Liver (tissue), 9 donors: ENCODE data around the gene INPP5A. TPM values are rescaled to one million over a fixed set of nuclear protein-coding genes. Genes with fewer than 3 reads are reported as not detected.

Experiments used
- DNase-seq: peaks from one replicate; pipeline ENCODE4 v3.0.0-alpha.2; 2017; ENCODE audit warnings: low spot score
- H3K27ac ChIP-seq, 2 donors: one replicate each; pipeline ENCODE4 v1.7.0; 2013; ENCODE audit warnings: inconsistent platforms in 2 of 2, low read length in 2 of 2, control low read depth in 1 of 2, low read depth in 1 of 2, mild to moderate bottlenecking in 1 of 2
- H3K27me3 ChIP-seq, 4 donors: one replicate each; pipeline versions ENCODE4 v1.6.1 to v1.7.0; 2013; ENCODE audit warnings: low read length in 3 of 4, inconsistent platforms in 1 of 4, mild to moderate bottlenecking in 1 of 4, moderate library complexity in 1 of 4; ENCODE audit not compliant: control insufficient read depth in 4 of 4, insufficient read depth in 4 of 4
- H3K36me3 ChIP-seq, 4 donors: one replicate each; pipeline versions ENCODE4 v1.6.1 to v1.7.0; 2013; ENCODE audit warnings: low read length in 3 of 4, mild to moderate bottlenecking in 3 of 4, low read depth in 1 of 4, moderate library complexity in 1 of 4; ENCODE audit not compliant: control insufficient read depth in 4 of 4, insufficient read depth in 3 of 4
- H3K4me1 ChIP-seq, 4 donors: one replicate each; pipeline versions ENCODE4 v1.6.1 to v1.7.0; 2013; ENCODE audit warnings: low read length in 3 of 4, mild to moderate bottlenecking in 3 of 4, moderate library complexity in 1 of 4; ENCODE audit not compliant: control insufficient read depth in 4 of 4, insufficient read depth in 4 of 4
- H3K4me3 ChIP-seq, 3 donors: one replicate each; pipeline versions ENCODE4 v1.6.1 to v1.7.0; 2013; ENCODE audit warnings: low read length in 3 of 3, control low read depth in 1 of 3, low read depth in 1 of 3, mild to moderate bottlenecking in 1 of 3
- H3K9ac ChIP-seq, 2 donors: one replicate each; pipeline ENCODE4 v1.7.0; 2013; ENCODE audit warnings: low read length in 2 of 2, mild to moderate bottlenecking in 2 of 2, moderate library complexity in 2 of 2, control low read depth in 1 of 2, low read depth in 1 of 2
- H3K9me3 ChIP-seq, 4 donors: one replicate each; pipeline versions ENCODE4 v1.6.1 to v1.7.0; 2013; ENCODE audit warnings: low read length in 3 of 4; ENCODE audit not compliant: control insufficient read depth in 4 of 4
- ATF3 ChIP-seq: IDR thresholded peaks from 2 replicates; pipeline ENCODE4 v1.6.1; 2016; ENCODE audit warnings: antibody characterized with exemption
- CTCF ChIP-seq: fragments of 150-350 bp; IDR thresholded peaks from 2 replicates; pipeline ENCODE4 v1.5.1; 2017; ENCODE audit warnings: improper control_type of control experiment, low read depth, low read length; ENCODE audit not compliant: missing input control
- EGR1 ChIP-seq, 2 donors: IDR thresholded peaks; 2 replicates each; pipeline ENCODE4 v1.6.1; 2016 to 2018; ENCODE audit warnings: antibody characterized with exemption in 2 of 2, low read depth in 2 of 2
- FOXA1 ChIP-seq: IDR thresholded peaks from 2 replicates; pipeline ENCODE4 v1.6.1; 2016; ENCODE audit warnings: antibody characterized with exemption
- FOXA2 ChIP-seq: IDR thresholded peaks from 2 replicates; pipeline ENCODE4 v1.6.1; 2016; ENCODE audit warnings: antibody characterized with exemption
- GABPA ChIP-seq, 2 donors: IDR thresholded peaks in 1 of 2; conservative IDR thresholded peaks in 1 of 2; 2 replicates each; pipeline ENCODE4 v1.6.1; 2016; ENCODE audit warnings: antibody characterized with exemption in 2 of 2, mild to moderate bottlenecking in 1 of 2, moderate library complexity in 1 of 2
- HNF4A ChIP-seq, 2 donors: conservative IDR thresholded peaks; 2 replicates each; pipeline ENCODE4 v1.6.1; 2016; ENCODE audit warnings: antibody characterized with exemption in 2 of 2, mild to moderate bottlenecking in 2 of 2
- HNF4G ChIP-seq: IDR thresholded peaks from 2 replicates; pipeline ENCODE4 v1.6.1; 2016; ENCODE audit warnings: antibody characterized with exemption
- JUND ChIP-seq, 2 donors: IDR thresholded peaks; 2 replicates each; pipeline ENCODE4 v1.6.1; 2016; ENCODE audit warnings: antibody characterized with exemption in 2 of 2
- MAX ChIP-seq: IDR thresholded peaks from 2 replicates; pipeline ENCODE4 v1.6.1; 2016; ENCODE audit warnings: antibody characterized with exemption
- NR2F2 ChIP-seq: IDR thresholded peaks from 2 replicates; pipeline ENCODE4 v1.6.1; 2016; ENCODE audit warnings: antibody characterized with exemption
- RAD21 ChIP-seq, 2 donors: IDR thresholded peaks; 2 replicates each; pipeline ENCODE4 v1.6.1; 2016; ENCODE audit warnings: antibody characterized with exemption in 2 of 2, mild to moderate bottlenecking in 2 of 2
- REST ChIP-seq: IDR thresholded peaks from 2 replicates; pipeline ENCODE4 v1.6.1; 2016; ENCODE audit warnings: antibody characterized with exemption, mild to moderate bottlenecking
- RXRA ChIP-seq, 2 donors: IDR thresholded peaks; 2 replicates each; pipeline ENCODE4 v1.6.1; 2017 to 2018; ENCODE audit warnings: antibody characterized with exemption in 2 of 2, mild to moderate bottlenecking in 1 of 2
- SP1 ChIP-seq: IDR thresholded peaks from 2 replicates; pipeline ENCODE4 v1.6.1; 2018; ENCODE audit warnings: antibody characterized with exemption, mild to moderate bottlenecking
- TAF1 ChIP-seq: conservative IDR thresholded peaks from 2 replicates; pipeline ENCODE4 v1.6.1; 2016; ENCODE audit warnings: antibody characterized with exemption, mild to moderate bottlenecking
- YY1 ChIP-seq: IDR thresholded peaks from 2 replicates; pipeline ENCODE4 v1.6.1; 2016; ENCODE audit warnings: antibody characterized with exemption, mild to moderate bottlenecking
- ZBTB33 ChIP-seq: IDR thresholded peaks from 2 replicates; pipeline ENCODE4 v1.6.1; 2016; ENCODE audit warnings: antibody characterized with exemption
- WGBS: extraction: QIAGEN DNeasy Blood & Tissue Kit; methylation state at CpG from one replicate; pipeline ENCODE4 v1.1.7; 2013; 5-methylcytosine and 5-hydroxymethylcytosine counted together
- polyA plus RNA-seq, 2 donors: library from polyadenylated mRNA; stranded (reverse) in 1 of 2; unstranded in 1 of 2; fragments of 200-250 nt in 1 of 2; fragments of >200 nt in 1 of 2; fragmentation: Nextera tagmentation in 1 of 2; extraction: Ambion mirVana in 1 of 2; gene quantifications; one replicate each; pipeline versions ENCODE4 v1.2.1 to v1.2.3, GENCODE V29; 2013 to 2015
- total RNA-seq, 2 donors: library from RNA; depleted of rRNA; stranded (reverse); fragments of >200 nt; gene quantifications; one replicate each; pipeline ENCODE4 v1.2.3, GENCODE V29; 2014
- donor health status: healthy.
- donor health status: healthy.
- donor health status: healthy.
- donor health status: healthy.
- donor health status: healthy.

Gene INPP5A
- total and polyA plus RNA-seq, 4 donors, result 4.3 to 26.5 (median 10.9) TPM

- TF ChIP-seq HNF4A (conservative IDR thresholded peaks at IDR 0.05) (no peak), EGR1 (IDR thresholded peaks at IDR 0.05; ENCODE audit: low read depth in 2 of 2) (no peak), REST (no peak), FOXA1 (no peak), TAF1 (no peak), NR2F2 (no peak), ATF3 (no peak), RXRA (IDR thresholded peaks at IDR 0.05) (no peak), SP1 (no peak), JUND (IDR thresholded peaks at IDR 0.05) (no peak)
- Histone ChIP-seq H3K27ac (no peak overlapping the region), H3K27me3 (peaks cover 0 to 19% (median 1%) of the 10 kb centered on the region in 4 donors), H3K9ac (no peak overlapping the region), H3K4me3 (no peak overlapping the region), H3K4me1 (peaks cover 0 to 5% (median 0%) of the 10 kb centered on the region in 4 donors), H3K36me3 (no peaks in the 10 kb centered on the region), H3K9me3 (no peaks in the 10 kb centered on the region)
- WGBS, result 86% methylated on average over 9 of the region's 9 CpGs
- no peak for DNase-seq
Observed at GRCh38 chr10:132793213-132793612, 255.6 kb downstream of the INPP5A start.

- WGBS, result 77% methylated on average over 57 of the region's 57 CpGs
- Histone ChIP-seq H3K4me3 (no peak overlapping the region), H3K27me3 (peaks cover 0 to 10% (median under 1%) of the 10 kb centered on the region in 4 donors), H3K4me1 (no peaks in the 10 kb centered on the region), H3K36me3 (no peaks in the 10 kb centered on the region), H3K9me3 (no peaks in the 10 kb centered on the region), H3K9ac (no peak overlapping the region), H3K27ac (no peak overlapping the region)
- DNase-seq, result no peak
- TF ChIP-seq HNF4A (conservative IDR thresholded peaks at IDR 0.05), result no peak
- TF ChIP-seq NR2F2, result no peak
- no peak for TF ChIP-seq ZBTB33
- no peak for TF ChIP-seq REST
- TF ChIP-seq CTCF, result no peak
- TF ChIP-seq RXRA (IDR thresholded peaks at IDR 0.05), result no peak
- TF ChIP-seq MAX, result no peak
- TF ChIP-seq GABPA (IDR thresholded peaks at IDR 0.05 in 1 of 2, conservative IDR thresholded peaks at IDR 0.05 in 1 of 2), result no peak
- no peak for TF ChIP-seq TAF1
- TF ChIP-seq FOXA1, result no peak
- TF ChIP-seq EGR1 (IDR thresholded peaks at IDR 0.05; ENCODE audit: low read depth in 2 of 2), result no peak
- TF ChIP-seq SP1, result no peak
- no peak for TF ChIP-seq RAD21 (IDR thresholded peaks at IDR 0.05)
- no peak for TF ChIP-seq HNF4G
- no peak for TF ChIP-seq YY1
- TF ChIP-seq FOXA2, result no peak
- TF ChIP-seq ATF3, result no peak
- TF ChIP-seq JUND (IDR thresholded peaks at IDR 0.05), result no peak
Observed at GRCh38 chr10:132793871-132794849, 256.6 kb downstream of the INPP5A start.
